ENCODE results near the gene FFAR1. TPM values are rescaled to one million over a fixed set of nuclear protein-coding genes. Genes with fewer than 3 reads are reported as not detected.

FFAR1 gene
- total RNA-seq, 2 donors from 2014 or later: 1.4 TPM; not detected in 1

GRCh38 chr19:35321291-35321690 lies 26.4 kb upstream of the FFAR1 start:
- Mint-ChIP-seq H3K4me3 (no peak overlapping the region), H3K27ac (no peak overlapping the region), H3K27me3 (peaks cover 6% of the 10 kb centered on the region), H3K4me1 (peaks cover 12% of the 10 kb centered on the region), H3K36me3 (ENCODE audit: low read depth) (no peaks in the 10 kb centered on the region)
- ATAC-seq (no peak), DNase-seq (no peak)
- no peaks in the 10 kb centered on the region for H3K9me3 ChIP-seq (ENCODE audit: control insufficient read depth, low read length, poor library complexity, severe bottlenecking)

- peaks cover 6% of the 10 kb centered on the region for H3K27me3 Mint-ChIP-seq
- H3K4me1 Mint-ChIP-seq: peaks cover 12% of the 10 kb centered on the region
- H3K36me3 Mint-ChIP-seq (ENCODE audit: low read depth): no peaks in the 10 kb centered on the region
- no peak for DNase-seq
- H3K27ac Mint-ChIP-seq: no peak overlapping the region
- no peak for ATAC-seq
- H3K4me3 Mint-ChIP-seq: no peak overlapping the region
- no peaks in the 10 kb centered on the region for H3K9me3 ChIP-seq (ENCODE audit: control insufficient read depth, low read length, poor library complexity, severe bottlenecking)
Observed at GRCh38 chr19:35322014-35322413, 25.7 kb upstream of the FFAR1 start.

- H3K9me3 ChIP-seq (ENCODE audit: control insufficient read depth, low read length, poor library complexity, severe bottlenecking): no peaks in the 10 kb centered on the region
- Mint-ChIP-seq H3K4me1 (peaks cover 7% of the 10 kb centered on the region), H3K4me3 (no peak overlapping the region), H3K36me3 (ENCODE audit: low read depth) (peaks cover 2% of the 10 kb centered on the region), H3K27ac (peak overlapping the region; percentile 72), H3K27me3 (peaks cover 12% of the 10 kb centered on the region)
- no peak for ATAC-seq
- DNase-seq: no peak
Observed at GRCh38 chr19:35327642-35328041, 20.1 kb upstream of the FFAR1 start.

GRCh38 chr19:35328851-35329285 lies 18.8 kb upstream of the FFAR1 start, which contains the start of gene CD22:
Gene CD22, plus strand, starts transcription at chr19:35329187. Its CDS starts 2,854 bp downstream, at chr19:35332041.
- peak within 1 kb of the TSS; percentile 47 for H3K4me3 Mint-ChIP-seq
- H3K36me3 Mint-ChIP-seq (ENCODE audit: low read depth): peaks cover 2% of the 10 kb centered on the region
- H3K9me3 ChIP-seq (ENCODE audit: control insufficient read depth, low read length, poor library complexity, severe bottlenecking): no peaks in the 10 kb centered on the region
- peak within 1 kb of the TSS; percentile 72 for H3K27ac Mint-ChIP-seq
- H3K4me1 Mint-ChIP-seq: peaks cover 16% of the 10 kb centered on the region
- ATAC-seq (peak; percentile 59), DNase-seq (no peak)
- peaks cover 17% of the 10 kb centered on the region for H3K27me3 Mint-ChIP-seq

GRCh38 chr19:35329323-35329722 lies 18.4 kb upstream of the FFAR1 start:
- ATAC-seq (no peak), DNase-seq (no peak)
- H3K9me3 ChIP-seq (ENCODE audit: control insufficient read depth, low read length, poor library complexity, severe bottlenecking): no peaks in the 10 kb centered on the region
- H3K27ac Mint-ChIP-seq: no peak overlapping the region
- peaks cover 17% of the 10 kb centered on the region for H3K4me1 Mint-ChIP-seq
- peaks cover 4% of the 10 kb centered on the region for H3K36me3 Mint-ChIP-seq (ENCODE audit: low read depth)
- H3K27me3 Mint-ChIP-seq: peaks cover 22% of the 10 kb centered on the region
- peak overlapping the region; percentile 47 for H3K4me3 Mint-ChIP-seq

- H3K4me3 Mint-ChIP-seq: peak overlapping the region; percentile 66
- peaks cover 4% of the 10 kb centered on the region for H3K36me3 Mint-ChIP-seq (ENCODE audit: low read depth)
Observed at GRCh38 chr19:35330475-35330874, 17.2 kb upstream of the FFAR1 start.

GRCh38 chr19:35331551-35332214 lies 16.0 kb upstream of the FFAR1 start:
- peak overlapping the region; percentile 16 for H3K27ac Mint-ChIP-seq
- H3K36me3 Mint-ChIP-seq (ENCODE audit: low read depth): peaks cover 4% of the 10 kb centered on the region
- peaks cover 18% of the 10 kb centered on the region for H3K4me1 Mint-ChIP-seq
- no peaks in the 10 kb centered on the region for H3K9me3 ChIP-seq (ENCODE audit: control insufficient read depth, low read length, poor library complexity, severe bottlenecking)
- DNase-seq: no peak
- H3K27me3 Mint-ChIP-seq: peaks cover 30% of the 10 kb centered on the region
- peak overlapping the region; percentile 41 for H3K4me3 Mint-ChIP-seq
- ATAC-seq: no peak

More at GRCh38 chr19:35330475-35330874, 17.2 kb upstream of the FFAR1 start:
- DNase-seq (no peak), ATAC-seq (peak; percentile 71)
- no peaks in the 10 kb centered on the region for H3K9me3 ChIP-seq (ENCODE audit: control insufficient read depth, low read length, poor library complexity, severe bottlenecking)
- H3K4me1 Mint-ChIP-seq: peaks cover 18% of the 10 kb centered on the region
- H3K27me3 Mint-ChIP-seq: peaks cover 30% of the 10 kb centered on the region
- H3K27ac Mint-ChIP-seq: no peak overlapping the region

- no peaks in the 10 kb centered on the region for H3K9me3 ChIP-seq (ENCODE audit: control insufficient read depth, low read length, poor library complexity, severe bottlenecking)
- peaks cover 4% of the 10 kb centered on the region for H3K36me3 Mint-ChIP-seq (ENCODE audit: low read depth)
- DNase-seq (no peak), ATAC-seq (peak; percentile 60)
- peak overlapping the region; percentile 31 for H3K4me3 Mint-ChIP-seq
- H3K27me3 Mint-ChIP-seq: peaks cover 30% of the 10 kb centered on the region
- H3K4me1 Mint-ChIP-seq: peaks cover 18% of the 10 kb centered on the region
- H3K27ac Mint-ChIP-seq: no peak overlapping the region
Observed at GRCh38 chr19:35332817-35333216, 14.9 kb upstream of the FFAR1 start.

- Mint-ChIP-seq H3K4me1 (peaks cover 18% of the 10 kb centered on the region), H3K36me3 (ENCODE audit: low read depth) (peaks cover 4% of the 10 kb centered on the region), H3K27me3 (peaks cover 30% of the 10 kb centered on the region), H3K27ac (no peak overlapping the region), H3K4me3 (peak overlapping the region; percentile 56)
- DNase-seq: no peak
- no peak for ATAC-seq
- no peaks in the 10 kb centered on the region for H3K9me3 ChIP-seq (ENCODE audit: control insufficient read depth, low read length, poor library complexity, severe bottlenecking)
Observed at GRCh38 chr19:35334144-35334753, 13.5 kb upstream of the FFAR1 start.

- Mint-ChIP-seq H3K36me3 (ENCODE audit: low read depth) (peaks cover 2% of the 10 kb centered on the region), H3K4me1 (peaks cover 15% of the 10 kb centered on the region), H3K27ac (no peak overlapping the region), H3K4me3 (no peak overlapping the region), H3K27me3 (peaks cover 19% of the 10 kb centered on the region)
- H3K9me3 ChIP-seq (ENCODE audit: control insufficient read depth, low read length, poor library complexity, severe bottlenecking): no peaks in the 10 kb centered on the region
- no peak for DNase-seq
- ATAC-seq: no peak
Observed at GRCh38 chr19:35336166-35336955, 11.3 kb upstream of the FFAR1 start.

- Mint-ChIP-seq H3K4me3 (no peak overlapping the region), H3K27ac (no peak overlapping the region), H3K27me3 (peaks cover 18% of the 10 kb centered on the region), H3K4me1 (peaks cover 18% of the 10 kb centered on the region), H3K36me3 (ENCODE audit: low read depth) (peaks cover 2% of the 10 kb centered on the region)
- ATAC-seq: no peak
- H3K9me3 ChIP-seq (ENCODE audit: control insufficient read depth, low read length, poor library complexity, severe bottlenecking): no peaks in the 10 kb centered on the region
- no peak for DNase-seq
Observed at GRCh38 chr19:35337097-35337983, 10.4 kb upstream of the FFAR1 start.

- Mint-ChIP-seq H3K27me3 (peaks cover 18% of the 10 kb centered on the region), H3K36me3 (ENCODE audit: low read depth) (peaks cover 2% of the 10 kb centered on the region), H3K27ac (no peak overlapping the region), H3K4me3 (no peak overlapping the region), H3K4me1 (peaks cover 17% of the 10 kb centered on the region)
- ATAC-seq: no peak
- H3K9me3 ChIP-seq (ENCODE audit: control insufficient read depth, low read length, poor library complexity, severe bottlenecking): no peaks in the 10 kb centered on the region
- DNase-seq: no peak
Observed at GRCh38 chr19:35337984-35338296, 9.8 kb upstream of the FFAR1 start.
